NT2/D1 (cell line): ENCODE measurements around the gene PCNA.

Experiments used
- SUZ12 ChIP-seq: IDR thresholded peaks from 2 replicates; pipeline ENCODE4 v1.6.1; 2011; ENCODE audit not compliant: insufficient read length, insufficient read depth; ENCODE audit errors: extremely low read depth
- YY1 ChIP-seq: IDR thresholded peaks from 2 replicates; pipeline ENCODE4 v1.6.1; 2011; ENCODE audit not compliant: insufficient read length, insufficient read depth
- ZNF274 ChIP-seq: IDR thresholded peaks from 2 replicates; pipeline ENCODE4 v1.6.1; 2011; ENCODE audit warnings: mild to moderate bottlenecking, low read depth, low read length

- TF ChIP-seq YY1 (no peak), ZNF274 (no peak), SUZ12 (no peak)
Observed at GRCh38 chr20:5065879-5066383, 53.8 kb downstream of the PCNA start.
